Panc1 (cell line): ENCODE results near the gene ARRDC2. TPM values are rescaled to one million over a fixed set of nuclear protein-coding genes. Genes with fewer than 3 reads are reported as not detected.

Source experiments
- ATAC-seq: fragments of 200-7000 bp; cut with Tn5 transposase; 2 replicates; pipeline ENCODE4 v1.9.1; 2020; ENCODE audit warnings: mild to moderate bottlenecking, moderate library complexity
- BruUV-seq: library from RNA; stranded (reverse); fragments of 400-500 nt; replicated peaks from 2 replicates; lab custom pipeline; 2021; lab: Mats Ljungman, UMichigan
- CTCF ChIA-PET: fragments of 300-600 bp; sonication (Branson Sonifier 250); formaldehyde crosslinking; loops from one replicate; lab custom pipeline; 2022; ENCODE audit warnings: antibody characterized with exemption; lab: Charles Lee
- POLR2A ChIA-PET: fragments of 300-600 bp; sonication (Branson Sonifier 250); formaldehyde crosslinking; loops from one replicate; lab custom pipeline; 2022; ENCODE audit warnings: antibody characterized with exemption; lab: Charles Lee
- DNase-seq: peaks from one replicate; pipeline ENCODE4 v3.0.0-alpha.2; 2010; ENCODE audit warnings: low read depth, low spot score
- H3K27ac ChIP-seq: 2 replicates; pipeline ENCODE4 v1.5.1; 2011; ENCODE audit warnings: mild to moderate bottlenecking, low read length, inconsistent platforms
- H3K27me3 ChIP-seq: fragments of 200-500 bp; sonication (Bioruptor generic); 2 replicates; pipeline ENCODE4 v1.6.0; 2014; ENCODE audit warnings: low read length, inconsistent platforms; ENCODE audit not compliant: control insufficient read depth, insufficient read depth
- H3K36me3 ChIP-seq: fragments of 200-500 bp; sonication (Bioruptor generic); 2 replicates; pipeline ENCODE4 v1.5.1; 2014; ENCODE audit warnings: inconsistent platforms, mild to moderate bottlenecking, low read length, moderate library complexity; ENCODE audit not compliant: control insufficient read depth, insufficient read depth
- H3K4me1 ChIP-seq: 2 replicates; pipeline ENCODE4 v1.5.1; 2011; ENCODE audit warnings: inconsistent platforms, mild to moderate bottlenecking, low read length, moderate library complexity; ENCODE audit not compliant: control insufficient read depth, insufficient read depth
- H3K4me3 ChIP-seq, 2 experiments: 2 replicates each; pipeline ENCODE4 v1.5.1; 2011 to 2012; ENCODE audit warnings: low read depth in 2 of 2, low read length in 2 of 2, mild to moderate bottlenecking in 2 of 2, inconsistent platforms in 1 of 2, moderate library complexity in 1 of 2
- H3K9me3 ChIP-seq: fragments of 200-500 bp; sonication (Bioruptor generic); 2 replicates; pipeline ENCODE4 v1.5.1; 2014; ENCODE audit warnings: low read depth, mild to moderate bottlenecking, inconsistent platforms, low read length, moderate library complexity; ENCODE audit not compliant: control insufficient read depth, insufficient read depth
- POLR2AphosphoS5 ChIP-seq: IDR thresholded peaks from 2 replicates; pipeline ENCODE4 v1.6.1; 2012; ENCODE audit warnings: mild to moderate bottlenecking, low read depth, low read length, moderate library complexity
- SIN3A ChIP-seq: IDR thresholded peaks from 2 replicates; pipeline ENCODE4 v1.6.1; 2012; ENCODE audit warnings: low read depth, mild to moderate bottlenecking, low read length, moderate library complexity, borderline replicate concordance; ENCODE audit not compliant: insufficient read depth
- TCF7L2 ChIP-seq: IDR thresholded peaks from 2 replicates; pipeline ENCODE4 v1.6.1; 2011; ENCODE audit warnings: mild to moderate bottlenecking, low read depth, low read length, inconsistent platforms
- in situ Hi-C: cut with HindIII; loops from 2 replicates; pipeline ENCODE4 v1.10.0; 2016; ENCODE audit warnings: low sequenced_read_pairs, low pct_unique_long_range_greater_than_20kb
- intact Hi-C: fragments of 100-400 bp; cut with micrococcal nuclease; formaldehyde crosslinking; loops from one replicate; pipeline ENCODE4 v1.10.0; 2022; ENCODE audit not compliant: unreplicated experiment
- total RNA-seq: library from RNA; stranded (reverse); gene quantifications from one replicate; pipeline ENCODE4 v1.2.1, GENCODE V29; 2021; ENCODE audit not compliant: unreplicated experiment
- TF ChIP-seq, protein P1 (sequence below), 2 experiments: IDR thresholded peaks; 2 replicates each; pipeline ENCODE4 v1.6.1; 2011 to 2012; ENCODE audit warnings: low read depth in 2 of 2, control low read depth in 1 of 2, low read length in 1 of 2, mild to moderate bottlenecking in 1 of 2, moderate library complexity in 1 of 2; ENCODE audit not compliant: insufficient read depth in 1 of 2
- TF ChIP-seq, protein P2 (sequence below): fragments of 450-650 bp; IDR thresholded peaks from 2 replicates; pipeline ENCODE4 v1.5.1; 2017; ENCODE audit warnings: mild to moderate bottlenecking

The ARRDC2 gene
- total RNA-seq, 1 experiment from 2014 or later, result 21.4 TPM

DNA sequence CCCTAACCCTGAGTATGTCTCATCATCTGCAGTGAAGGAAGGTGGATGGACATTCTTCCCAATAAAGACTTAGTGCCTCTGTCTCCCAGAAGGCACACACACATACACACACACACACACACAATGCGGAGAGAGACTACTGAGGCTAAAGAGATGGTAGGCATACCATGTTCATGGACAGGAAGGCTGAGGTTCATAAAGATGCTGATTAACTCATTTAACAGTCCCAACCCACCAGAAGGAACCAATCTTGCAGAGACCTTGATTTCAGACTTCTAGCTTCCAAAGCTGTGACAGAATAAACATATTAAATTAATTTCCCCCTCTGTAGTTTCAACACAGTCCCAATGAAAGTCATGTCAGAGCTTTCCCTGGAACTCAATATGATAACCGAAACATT, 33.1 kb downstream of the ARRDC2 start:
- in situ Hi-C loops (no loop called here), intact Hi-C loops (no loop called here)
- Histone ChIP-seq H3K36me3 (no peaks in the 10 kb centered on the region), H3K27me3 (no peaks in the 10 kb centered on the region), H3K9me3 (no peaks in the 10 kb centered on the region), H3K4me3 (no peak overlapping the region), H3K4me1 (peaks cover 11% of the 10 kb centered on the region), H3K27ac (no peak overlapping the region)
- ATAC-seq (no peak), DNase-seq (no peak)
- TF ChIP-seq POLR2AphosphoS5, result no peak
- ChIA-PET POLR2A (no interaction called here), CTCF (no interaction called here)
- BruUV-seq, result no TSS peak

DNA sequence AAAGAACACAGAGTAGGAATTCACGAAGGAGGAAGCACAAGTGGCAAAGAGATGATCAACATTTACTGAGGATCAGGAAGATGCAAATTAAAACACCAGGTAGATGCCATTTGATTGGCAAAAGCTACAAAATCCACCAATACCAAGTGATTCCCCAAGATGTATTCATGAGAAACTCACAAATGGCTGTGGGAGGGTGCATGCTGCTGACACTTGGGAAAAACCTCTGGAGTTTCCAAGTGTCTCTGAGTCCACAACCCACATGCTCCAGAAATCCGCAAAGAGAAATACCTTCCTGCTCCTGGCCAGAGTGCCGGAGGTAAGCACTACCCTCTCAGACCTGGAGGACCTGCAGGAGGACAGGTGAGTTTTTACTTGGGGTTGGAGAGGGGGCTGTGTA, 35.7 kb downstream of the ARRDC2 start:
- Histone ChIP-seq H3K9me3 (no peaks in the 10 kb centered on the region), H3K36me3 (no peaks in the 10 kb centered on the region), H3K27me3 (no peaks in the 10 kb centered on the region), H3K27ac (peak overlapping the region; percentile 59; the same call in 1 of the 2 replicates), H3K4me1 (peaks cover 21% of the 10 kb centered on the region), H3K4me3 (no peak overlapping the region)
- POLR2A ChIA-PET, result no interaction called here
- DNase-seq, result no peak
- intact Hi-C loops (no loop called here), in situ Hi-C loops (no loop called here)
- no peak for ATAC-seq
- CTCF ChIA-PET, result no interaction called here
- no peak for TF ChIP-seq TCF7L2
- no peak for TF ChIP-seq POLR2AphosphoS5
- TF ChIP-seq, protein P1, sequence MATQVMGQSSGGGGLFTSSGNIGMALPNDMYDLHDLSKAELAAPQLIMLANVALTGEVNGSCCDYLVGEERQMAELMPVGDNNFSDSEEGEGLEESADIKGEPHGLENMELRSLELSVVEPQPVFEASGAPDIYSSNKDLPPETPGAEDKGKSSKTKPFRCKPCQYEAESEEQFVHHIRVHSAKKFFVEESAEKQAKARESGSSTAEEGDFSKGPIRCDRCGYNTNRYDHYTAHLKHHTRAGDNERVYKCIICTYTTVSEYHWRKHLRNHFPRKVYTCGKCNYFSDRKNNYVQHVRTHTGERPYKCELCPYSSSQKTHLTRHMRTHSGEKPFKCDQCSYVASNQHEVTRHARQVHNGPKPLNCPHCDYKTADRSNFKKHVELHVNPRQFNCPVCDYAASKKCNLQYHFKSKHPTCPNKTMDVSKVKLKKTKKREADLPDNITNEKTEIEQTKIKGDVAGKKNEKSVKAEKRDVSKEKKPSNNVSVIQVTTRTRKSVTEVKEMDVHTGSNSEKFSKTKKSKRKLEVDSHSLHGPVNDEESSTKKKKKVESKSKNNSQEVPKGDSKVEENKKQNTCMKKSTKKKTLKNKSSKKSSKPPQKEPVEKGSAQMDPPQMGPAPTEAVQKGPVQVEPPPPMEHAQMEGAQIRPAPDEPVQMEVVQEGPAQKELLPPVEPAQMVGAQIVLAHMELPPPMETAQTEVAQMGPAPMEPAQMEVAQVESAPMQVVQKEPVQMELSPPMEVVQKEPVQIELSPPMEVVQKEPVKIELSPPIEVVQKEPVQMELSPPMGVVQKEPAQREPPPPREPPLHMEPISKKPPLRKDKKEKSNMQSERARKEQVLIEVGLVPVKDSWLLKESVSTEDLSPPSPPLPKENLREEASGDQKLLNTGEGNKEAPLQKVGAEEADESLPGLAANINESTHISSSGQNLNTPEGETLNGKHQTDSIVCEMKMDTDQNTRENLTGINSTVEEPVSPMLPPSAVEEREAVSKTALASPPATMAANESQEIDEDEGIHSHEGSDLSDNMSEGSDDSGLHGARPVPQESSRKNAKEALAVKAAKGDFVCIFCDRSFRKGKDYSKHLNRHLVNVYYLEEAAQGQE (IDR thresholded peaks at IDR 0.05; ENCODE audit: insufficient read depth in 1 of 2, low read depth in 2 of 2, low read length in 1 of 2), result no peak
- TF ChIP-seq, protein P2, sequence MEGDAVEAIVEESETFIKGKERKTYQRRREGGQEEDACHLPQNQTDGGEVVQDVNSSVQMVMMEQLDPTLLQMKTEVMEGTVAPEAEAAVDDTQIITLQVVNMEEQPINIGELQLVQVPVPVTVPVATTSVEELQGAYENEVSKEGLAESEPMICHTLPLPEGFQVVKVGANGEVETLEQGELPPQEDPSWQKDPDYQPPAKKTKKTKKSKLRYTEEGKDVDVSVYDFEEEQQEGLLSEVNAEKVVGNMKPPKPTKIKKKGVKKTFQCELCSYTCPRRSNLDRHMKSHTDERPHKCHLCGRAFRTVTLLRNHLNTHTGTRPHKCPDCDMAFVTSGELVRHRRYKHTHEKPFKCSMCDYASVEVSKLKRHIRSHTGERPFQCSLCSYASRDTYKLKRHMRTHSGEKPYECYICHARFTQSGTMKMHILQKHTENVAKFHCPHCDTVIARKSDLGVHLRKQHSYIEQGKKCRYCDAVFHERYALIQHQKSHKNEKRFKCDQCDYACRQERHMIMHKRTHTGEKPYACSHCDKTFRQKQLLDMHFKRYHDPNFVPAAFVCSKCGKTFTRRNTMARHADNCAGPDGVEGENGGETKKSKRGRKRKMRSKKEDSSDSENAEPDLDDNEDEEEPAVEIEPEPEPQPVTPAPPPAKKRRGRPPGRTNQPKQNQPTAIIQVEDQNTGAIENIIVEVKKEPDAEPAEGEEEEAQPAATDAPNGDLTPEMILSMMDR, result no peak
- TF ChIP-seq SIN3A, result no peak
- no TSS peak for BruUV-seq

DNA sequence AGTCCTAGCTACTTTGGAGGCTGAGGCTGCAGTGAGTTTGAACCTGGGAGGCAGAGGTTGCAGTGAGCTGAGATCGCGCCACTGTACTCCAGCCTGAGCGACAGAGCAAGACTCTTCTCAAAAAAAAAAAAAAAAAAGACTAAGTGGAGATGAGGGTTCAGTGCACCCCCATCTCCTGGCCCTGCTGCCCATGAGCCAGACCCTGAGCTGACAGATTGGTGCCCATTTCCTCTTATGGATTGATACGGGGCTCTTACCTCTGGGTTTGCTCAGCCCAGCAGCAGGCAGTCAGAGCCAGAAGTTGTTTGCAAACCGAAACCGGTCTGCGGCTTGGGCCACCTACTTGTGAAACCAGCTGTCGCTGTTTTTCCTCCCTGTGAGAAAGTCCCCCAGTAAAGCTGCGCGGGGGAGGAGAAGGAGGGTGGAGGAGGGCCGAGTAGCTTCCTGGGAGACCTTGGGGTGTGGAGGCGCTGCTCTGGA, 36.9 kb downstream of the ARRDC2 start:
- ATAC-seq (peak; percentile 76), DNase-seq (no peak)
- Histone ChIP-seq H3K4me1 (peaks cover 21% of the 10 kb centered on the region), H3K27me3 (no peaks in the 10 kb centered on the region), H3K4me3 (peak overlapping the region; percentile 20 to 30; a peak in 3 of 4 replicates), H3K9me3 (no peaks in the 10 kb centered on the region), H3K36me3 (no peaks in the 10 kb centered on the region), H3K27ac (peak overlapping the region; percentile 77)
- POLR2A ChIA-PET, result no interaction called here
- TF ChIP-seq POLR2AphosphoS5, result no peak
- no peak for TF ChIP-seq SIN3A
- TF ChIP-seq, protein P1 (IDR thresholded peaks at IDR 0.05; ENCODE audit: insufficient read depth in 1 of 2, low read depth in 2 of 2, low read length in 1 of 2), result no peak
- TF ChIP-seq, protein P2, result no peak
- no peak for TF ChIP-seq TCF7L2
- in situ Hi-C loops, result no loop called here
- CTCF ChIA-PET, result interaction anchor here (0.5 to 0.6 kb wide), 3 partner anchors 207 to 475 kb away, joined by 3 to 5 read pairs (median 3); no protein-coding TSS in a partner anchor
- intact Hi-C loops, result no loop called here
- no TSS peak for BruUV-seq
